ENCODE data around the gene MAT2A.

GRCh38 chr2:85540133-85540648 lies 1.2 kb downstream of the MAT2A start:
- TF ChIP-seq CTCF (IDR thresholded peaks at IDR 0.05) (no peak), POLR2A (IDR thresholded peaks at IDR 0.05) (no peak), POLR2AphosphoS5 (IDR thresholded peaks at IDR 0.05) (no peak)
